IPS-11a (cell line): ENCODE data around the gene LMNA.

Experiments
- H3K4me3 ChIP-seq: one replicate; pipeline ENCODE4 v1.5.1; 2013; ENCODE audit warnings: low read depth, low read length, control low read depth

The LMNA gene

DNA sequence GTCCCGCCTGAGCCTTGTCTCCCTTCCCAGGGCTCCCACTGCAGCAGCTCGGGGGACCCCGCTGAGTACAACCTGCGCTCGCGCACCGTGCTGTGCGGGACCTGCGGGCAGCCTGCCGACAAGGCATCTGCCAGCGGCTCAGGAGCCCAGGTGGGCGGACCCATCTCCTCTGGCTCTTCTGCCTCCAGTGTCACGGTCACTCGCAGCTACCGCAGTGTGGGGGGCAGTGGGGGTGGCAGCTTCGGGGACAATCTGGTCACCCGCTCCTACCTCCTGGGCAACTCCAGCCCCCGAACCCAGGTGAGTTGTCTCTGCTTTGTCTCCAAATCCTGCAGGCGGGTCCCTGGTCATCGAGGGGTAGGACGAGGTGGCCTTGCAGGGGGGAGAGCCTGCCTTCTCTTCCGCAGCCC lies 24.0 kb downstream of the LMNA start:
- H3K4me3 ChIP-seq, result no peak overlapping the region

DNA sequence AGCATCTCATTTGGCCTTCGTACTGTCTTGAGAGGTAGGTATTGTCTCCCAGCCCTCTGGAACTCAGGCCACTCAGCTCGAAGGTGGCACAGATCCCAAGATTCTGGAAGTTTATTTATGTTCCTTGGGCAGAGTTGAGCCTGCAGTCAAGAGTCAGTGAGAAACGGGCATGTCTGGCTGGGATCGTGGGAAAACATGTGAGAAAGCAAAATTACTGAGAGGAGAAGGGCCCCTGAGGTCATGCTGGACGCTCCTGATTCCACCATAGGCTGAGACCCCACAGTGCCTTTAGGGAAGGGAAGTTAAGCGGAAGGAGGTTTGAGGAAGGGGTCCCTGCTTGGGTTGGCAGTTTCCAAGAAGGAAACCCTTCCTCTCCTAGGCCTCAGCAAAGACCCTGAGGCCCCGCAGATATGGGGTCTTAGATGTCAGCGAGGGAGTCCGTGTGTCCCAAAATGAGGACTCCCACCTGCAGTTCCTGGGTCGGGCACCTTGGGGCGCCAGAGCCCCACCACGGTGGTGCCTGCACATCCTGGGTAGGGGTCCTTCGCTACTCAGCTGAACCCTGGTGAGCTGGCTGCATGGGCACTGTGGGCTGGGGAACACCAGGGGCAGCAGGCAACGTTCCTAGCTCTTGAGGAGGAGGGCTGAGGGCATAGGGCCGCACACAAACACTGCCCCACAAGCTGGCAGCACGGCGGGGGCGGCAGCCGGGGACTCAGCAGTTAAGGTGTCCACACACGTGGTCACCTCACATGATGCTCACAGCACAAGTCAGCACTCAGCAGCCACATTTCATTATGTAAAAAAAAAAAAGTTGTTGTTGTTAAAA lies 26.6 kb downstream of the LMNA start:
- H3K4me3 ChIP-seq, result no peak overlapping the region

DNA sequence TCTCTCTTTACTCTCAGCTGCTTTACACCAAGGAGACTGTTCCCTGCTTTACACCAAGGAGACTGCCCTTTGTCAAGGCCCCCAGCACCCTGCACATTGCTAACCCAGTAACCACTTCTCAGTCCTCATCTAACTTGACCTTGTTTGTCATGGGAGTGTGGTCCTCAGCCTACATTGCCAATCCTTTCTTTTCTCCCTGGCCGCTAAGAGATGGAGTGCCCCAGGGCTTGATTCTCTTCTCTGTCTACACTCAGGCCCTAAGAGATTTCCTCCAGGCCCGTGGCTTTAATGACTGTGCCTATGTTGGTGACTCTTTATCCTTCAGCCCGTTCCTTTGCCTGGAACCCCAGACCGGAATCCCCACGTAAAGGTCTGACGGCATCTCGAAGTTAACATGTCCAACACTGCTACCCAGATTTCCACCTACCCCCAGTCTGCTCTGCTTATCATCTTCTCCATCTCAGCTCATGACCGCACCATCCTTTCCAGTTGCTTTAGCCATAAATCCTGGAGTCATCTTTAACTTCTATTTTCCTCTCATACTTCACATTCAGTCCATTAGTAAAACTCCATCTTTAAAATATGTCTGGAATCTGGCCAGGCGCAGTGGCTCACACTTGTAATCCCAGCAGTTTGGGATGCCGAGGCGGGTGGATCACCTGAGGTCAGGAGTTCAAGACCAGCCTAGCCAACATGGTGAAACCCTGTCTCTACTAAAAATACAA lies 29.4 kb downstream of the LMNA start:
- H3K4me3 ChIP-seq, result no peak overlapping the region

DNA sequence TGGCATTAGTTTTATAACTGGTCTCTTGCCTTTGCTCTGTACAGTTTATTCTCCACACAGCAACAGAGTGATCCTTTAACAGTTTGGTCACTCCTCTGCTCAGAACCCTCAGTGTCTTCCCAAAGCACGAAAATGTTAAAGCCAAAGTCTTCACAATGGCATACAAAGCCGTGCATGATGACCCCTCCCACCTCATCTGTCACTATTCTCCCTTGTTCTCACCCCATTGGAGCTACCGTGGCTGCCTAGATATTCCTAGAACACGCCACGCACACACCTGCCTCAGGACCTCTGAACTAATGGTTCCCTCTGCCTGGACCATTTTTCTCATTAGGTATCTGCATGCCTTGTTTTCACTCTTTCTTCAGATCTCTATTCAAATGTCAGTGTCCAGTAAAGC lies 30.2 kb downstream of the LMNA start:
- no peak overlapping the region for H3K4me3 ChIP-seq

DNA sequence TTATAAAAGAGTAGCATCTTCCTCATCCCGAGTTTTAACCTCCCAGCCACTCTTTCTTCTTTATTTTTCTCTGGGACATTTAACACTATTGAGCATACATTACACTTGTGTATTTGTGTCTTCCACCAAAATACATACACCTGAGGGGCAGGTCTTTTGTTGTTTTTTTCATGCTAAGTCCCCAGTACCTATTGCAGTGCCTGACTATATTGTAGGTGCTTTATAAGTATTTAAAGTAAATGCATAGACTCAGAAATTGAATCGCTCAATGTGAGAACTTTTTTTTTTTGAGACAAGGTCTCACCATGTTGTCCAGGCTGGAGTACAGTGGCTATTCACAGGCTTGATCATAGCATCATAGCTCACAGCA lies 31.1 kb downstream of the LMNA start:
- H3K4me3 ChIP-seq, result no peak overlapping the region

DNA sequence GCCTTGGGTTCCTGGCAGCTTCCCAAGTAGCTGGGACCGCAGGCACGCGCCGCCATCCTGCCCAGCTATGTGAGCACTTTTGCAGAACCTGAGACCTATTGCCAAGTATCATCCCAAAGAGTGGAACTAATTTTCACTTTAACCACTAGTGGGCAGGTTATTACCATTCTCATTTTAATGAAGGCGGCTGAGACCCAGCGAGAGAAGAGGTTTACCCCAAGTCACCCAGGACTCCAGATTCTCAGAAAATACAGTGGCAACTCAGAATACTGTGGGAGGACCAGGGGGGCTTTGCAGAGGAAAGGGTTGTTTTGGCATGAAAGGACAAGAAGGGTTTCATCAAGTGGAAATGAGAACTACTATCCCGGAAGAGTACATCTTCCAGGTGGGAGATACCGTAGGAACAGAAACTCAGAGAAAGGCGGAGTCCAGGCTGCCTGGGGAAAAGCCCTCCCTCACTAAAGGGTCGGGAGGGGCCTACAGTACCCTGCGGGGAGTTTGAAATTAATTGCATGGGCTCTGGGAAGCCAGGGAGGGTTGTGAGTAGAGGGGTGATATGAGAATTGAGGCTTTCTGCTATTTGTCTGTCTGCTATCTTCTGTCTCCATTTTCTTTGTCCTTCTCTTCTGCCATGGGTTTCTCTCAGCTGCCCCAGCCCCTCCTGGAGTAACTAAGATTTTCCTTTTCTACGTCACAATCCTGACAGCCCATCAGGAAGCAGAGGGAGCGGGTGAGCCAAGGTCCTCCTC lies 31.7 kb downstream of the LMNA start:
- no peak overlapping the region for H3K4me3 ChIP-seq

DNA sequence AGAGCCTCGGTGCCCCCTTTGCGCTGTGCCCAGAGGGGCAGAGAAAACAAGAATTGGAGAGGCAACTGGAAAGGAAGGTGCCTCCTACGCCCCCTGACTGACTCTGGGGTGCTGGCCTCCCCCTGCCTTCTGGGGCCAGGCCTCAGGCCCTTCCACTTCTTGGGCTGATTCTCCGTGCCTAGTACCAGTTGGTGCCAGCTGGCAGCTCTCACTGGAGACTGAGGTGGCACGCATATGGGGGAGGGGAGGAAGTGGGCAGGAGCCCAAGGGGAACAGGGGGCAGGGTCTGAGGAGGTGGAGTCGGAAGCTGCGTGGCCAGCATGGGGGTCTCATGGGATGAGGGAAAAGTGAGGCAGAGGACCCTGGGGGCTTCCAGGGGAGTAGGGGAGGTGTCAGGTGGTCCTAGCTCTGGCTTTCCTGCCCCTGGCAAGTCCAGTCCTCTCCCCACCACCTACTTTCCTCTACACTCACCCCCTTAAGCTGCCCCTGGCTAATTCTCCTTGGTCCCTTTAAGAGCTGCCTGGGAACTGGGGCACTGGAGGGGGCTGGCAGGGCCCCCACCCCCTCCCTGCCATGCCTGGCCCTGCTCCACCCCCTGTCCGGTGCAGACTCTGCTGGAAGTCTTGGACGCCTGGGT lies 32.4 kb downstream of the LMNA start:
- no peak overlapping the region for H3K4me3 ChIP-seq

DNA sequence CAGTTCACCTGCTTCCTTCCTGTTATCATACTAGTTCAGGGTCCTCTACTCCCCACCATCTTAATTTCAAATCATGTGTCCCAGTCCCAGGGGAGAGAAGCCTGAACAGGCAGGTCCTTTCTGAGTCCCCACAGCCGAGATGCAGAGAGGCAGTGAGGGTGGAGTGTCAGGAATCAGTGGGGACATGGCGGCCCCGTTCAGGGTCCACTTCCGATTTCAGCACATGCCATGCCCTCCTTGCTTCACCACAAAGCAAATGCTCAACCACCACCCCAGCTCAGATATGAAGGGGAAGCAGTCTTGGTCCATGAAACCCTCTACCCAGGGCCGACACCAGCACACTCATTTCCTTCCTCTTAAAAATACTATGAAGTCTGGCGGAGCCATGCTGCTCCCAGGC lies 33.7 kb downstream of the LMNA start:
- no peak overlapping the region for H3K4me3 ChIP-seq

DNA sequence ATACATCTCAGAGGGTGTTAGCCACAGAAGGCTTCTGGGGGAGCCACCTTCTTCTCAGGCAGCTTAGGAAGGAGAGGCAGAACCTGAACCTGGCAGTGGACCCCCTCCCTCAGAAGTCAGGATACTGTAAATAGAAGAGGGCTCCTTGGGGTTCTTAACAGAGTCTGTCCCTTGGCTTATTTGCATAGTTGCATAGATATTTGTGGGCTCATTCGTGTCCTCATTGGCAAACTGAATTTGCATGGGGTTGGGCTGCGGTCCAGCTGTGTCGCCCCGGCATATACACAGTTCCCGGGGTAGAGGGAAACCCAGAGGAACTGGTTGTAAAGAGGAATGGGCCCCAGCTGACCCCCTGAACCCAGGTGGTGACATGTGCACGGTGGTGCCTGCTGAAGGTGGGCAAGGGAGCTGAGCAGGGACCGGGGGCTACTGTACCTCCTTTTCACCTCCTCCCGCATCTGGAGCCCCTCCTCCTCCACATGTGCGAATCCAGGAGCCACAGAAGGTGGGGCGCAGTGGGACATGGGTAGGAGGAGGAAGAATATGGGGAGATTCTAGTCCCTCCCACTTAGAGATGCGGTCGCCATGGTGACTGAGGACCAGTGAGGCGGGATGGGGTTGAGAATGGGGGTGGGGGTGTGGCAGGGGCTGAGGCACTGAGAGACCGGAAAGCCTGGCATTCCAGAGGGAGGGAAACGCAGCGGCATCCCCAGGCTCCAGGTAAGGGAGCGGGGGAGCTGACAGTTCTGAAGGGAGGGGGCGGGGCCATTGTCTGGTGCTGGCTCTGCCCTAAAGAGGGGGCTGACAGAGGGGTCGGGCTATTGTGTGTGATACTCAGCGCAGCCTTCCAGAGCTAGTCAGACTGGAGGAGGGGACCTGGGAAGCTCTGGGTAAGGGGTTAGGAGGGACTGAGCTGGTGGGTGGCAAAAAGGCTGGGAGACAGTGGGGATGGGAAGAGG lies 35.1 kb downstream of the LMNA start:
- H3K4me3 ChIP-seq, result peak overlapping the region; percentile 6

DNA sequence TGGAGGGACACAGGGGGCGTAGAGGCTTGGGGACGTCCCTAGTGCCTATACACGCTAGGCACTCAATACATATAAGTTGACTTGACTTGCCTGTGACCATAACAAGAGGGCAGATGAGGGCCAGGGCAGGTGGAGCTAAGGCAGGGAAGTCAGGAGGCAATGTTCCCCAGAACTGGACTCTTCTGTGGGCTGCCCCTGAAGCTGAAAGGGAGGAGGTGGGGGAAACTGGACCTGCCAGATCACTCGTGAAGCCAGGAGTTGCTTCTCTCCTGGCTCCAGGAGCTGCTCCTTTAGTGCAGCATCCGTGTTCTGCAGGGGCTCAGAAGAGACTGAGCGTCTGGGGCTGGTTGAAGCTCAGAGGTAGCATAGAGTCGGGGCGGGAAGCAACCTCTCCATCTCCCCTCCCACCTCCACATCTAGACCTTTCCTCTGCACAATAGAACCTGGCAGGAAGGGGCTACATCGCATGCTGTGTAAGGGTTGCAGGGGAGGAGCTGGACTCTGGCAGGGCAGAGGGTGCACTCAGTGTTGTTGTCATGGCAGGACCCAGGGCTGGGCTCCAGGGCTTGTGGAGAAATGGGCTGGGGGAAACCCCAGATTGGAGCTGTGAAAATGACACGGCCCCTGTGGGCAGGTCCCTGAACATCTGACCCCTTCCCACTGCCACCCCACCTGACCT lies 36.0 kb downstream of the LMNA start:
- peak overlapping the region; percentile 6 for H3K4me3 ChIP-seq

DNA sequence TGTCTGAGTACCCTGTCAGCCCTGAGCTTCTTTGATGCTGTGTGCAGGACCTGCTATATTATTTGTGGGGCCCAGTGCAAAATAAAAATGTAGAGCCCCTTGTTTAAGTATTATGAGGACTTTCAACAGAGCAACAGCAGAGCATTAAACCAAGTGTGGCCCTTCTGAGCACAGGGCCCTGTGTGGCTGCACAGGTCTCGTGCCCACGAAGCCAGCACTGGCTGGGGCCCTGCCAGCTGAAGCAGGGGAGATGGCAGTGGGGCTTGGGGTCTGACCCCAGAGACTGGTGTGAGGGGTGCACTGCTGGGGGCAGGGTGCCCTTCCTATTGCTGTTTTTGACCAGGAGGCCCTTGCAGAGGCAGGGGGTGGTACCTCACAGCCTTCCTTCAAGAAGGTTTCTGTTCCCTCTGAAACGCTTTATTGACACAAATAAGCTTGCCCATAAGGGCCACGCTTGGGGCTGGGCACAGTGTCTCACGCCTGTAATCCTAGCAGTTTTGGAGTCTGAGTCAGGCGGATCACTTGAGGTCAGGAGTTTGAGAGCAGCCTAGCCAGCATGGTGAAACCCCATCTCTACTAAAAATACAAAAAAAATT lies 36.7 kb downstream of the LMNA start:
- H3K4me3 ChIP-seq, result no peak overlapping the region

DNA sequence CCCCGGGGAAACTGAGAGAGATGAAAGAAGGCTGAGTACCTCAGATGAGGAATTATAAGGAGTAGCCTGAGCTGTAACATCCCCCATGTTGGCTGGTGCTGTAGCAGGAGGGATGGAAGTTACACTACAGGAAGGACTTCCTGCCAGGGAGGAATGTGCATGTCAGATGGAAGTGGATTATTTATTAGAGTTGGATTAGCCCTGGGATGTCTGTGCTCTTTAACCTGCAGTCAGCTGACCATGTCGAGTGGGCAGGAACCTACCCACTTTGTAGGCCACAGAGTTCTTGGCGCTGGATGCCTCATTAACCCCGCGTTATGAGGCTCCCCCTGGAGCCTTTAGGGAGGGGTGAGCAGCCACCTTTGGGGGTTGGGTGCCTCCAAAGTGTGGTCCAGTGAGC lies 38.1 kb downstream of the LMNA start:
- no peak overlapping the region for H3K4me3 ChIP-seq

DNA sequence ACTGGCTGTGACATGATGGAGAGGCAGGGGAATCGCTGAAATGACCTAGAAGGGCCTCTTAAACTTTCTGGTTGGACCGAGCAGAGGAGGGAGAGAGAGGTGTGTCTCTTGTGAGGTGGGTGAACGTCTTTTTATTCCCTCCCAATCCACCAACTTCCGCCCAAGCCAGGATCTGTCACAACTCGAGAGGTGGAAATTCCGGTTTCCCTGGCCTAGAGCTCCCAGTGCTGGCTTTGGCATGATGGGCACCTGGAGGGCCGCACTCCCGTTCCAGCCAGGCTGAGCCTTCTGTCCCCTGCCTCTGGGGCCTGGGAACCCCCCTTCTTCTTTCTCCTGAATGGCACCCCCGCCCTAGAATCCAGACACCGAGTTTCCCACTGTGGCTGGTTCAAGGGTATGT lies 38.9 kb downstream of the LMNA start, which contains the start of gene SEMA4A:
SEMA4A (plus strand) TSS at position 224 of the 400 bp plus-strand sequence. CDS start 994 bp downstream, outside the sequence.
- no peak within 1 kb of the TSS for H3K4me3 ChIP-seq

DNA sequence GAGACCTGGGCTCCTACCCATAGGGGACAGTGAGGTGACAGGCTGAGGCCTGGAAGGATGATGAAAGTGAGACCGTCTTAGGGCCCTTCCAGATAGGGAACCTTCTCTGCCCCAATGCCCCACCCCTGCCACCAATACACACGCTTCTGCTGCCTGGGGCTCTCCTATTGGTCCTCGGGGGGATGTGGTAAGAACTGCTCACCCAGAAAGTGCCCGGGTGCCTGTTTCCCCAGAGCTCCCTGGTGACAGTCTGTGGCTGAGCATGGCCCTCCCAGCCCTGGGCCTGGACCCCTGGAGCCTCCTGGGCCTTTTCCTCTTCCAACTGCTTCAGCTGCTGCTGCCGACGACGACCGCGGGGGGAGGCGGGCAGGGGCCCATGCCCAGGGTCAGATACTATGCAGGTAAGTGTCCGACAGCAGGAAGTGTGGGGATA lies 39.8 kb downstream of the LMNA start:
- no peak overlapping the region for H3K4me3 ChIP-seq

DNA sequence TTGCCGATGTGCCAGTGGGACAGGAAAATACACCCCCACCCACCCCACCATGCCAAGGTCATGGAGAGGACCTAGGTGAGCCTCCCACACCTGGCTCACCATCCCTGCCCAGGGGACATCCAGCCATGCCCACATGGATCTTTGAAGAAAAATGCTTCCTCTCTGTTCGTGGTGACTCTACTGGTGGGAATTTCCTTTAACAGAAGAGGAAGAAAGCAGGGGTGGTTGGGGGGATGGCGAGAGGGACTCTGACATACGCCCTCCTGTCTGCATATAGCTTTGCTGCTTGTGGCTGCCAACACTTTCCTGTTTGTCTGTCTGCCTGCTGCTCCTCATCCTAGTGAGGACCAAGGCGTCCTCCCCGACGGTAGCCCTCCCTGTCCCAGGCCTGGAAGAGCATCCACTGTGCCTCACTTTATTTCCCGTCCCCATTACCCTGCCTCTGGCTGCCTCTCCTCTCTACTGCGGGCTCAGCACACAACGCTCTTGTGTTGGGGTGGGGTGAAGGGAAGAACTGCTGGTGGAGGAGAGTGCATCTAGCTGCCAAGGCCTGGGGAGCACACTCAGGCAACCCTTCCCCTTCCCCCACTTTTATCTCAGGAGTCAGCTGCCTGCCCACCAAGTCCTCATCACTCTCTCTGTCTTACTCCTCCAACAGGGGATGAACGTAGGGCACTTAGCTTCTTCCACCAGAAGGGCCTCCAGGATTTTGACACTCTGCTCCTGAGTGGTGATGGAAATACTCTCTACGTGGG lies 41.4 kb downstream of the LMNA start:
- no peak overlapping the region for H3K4me3 ChIP-seq

DNA sequence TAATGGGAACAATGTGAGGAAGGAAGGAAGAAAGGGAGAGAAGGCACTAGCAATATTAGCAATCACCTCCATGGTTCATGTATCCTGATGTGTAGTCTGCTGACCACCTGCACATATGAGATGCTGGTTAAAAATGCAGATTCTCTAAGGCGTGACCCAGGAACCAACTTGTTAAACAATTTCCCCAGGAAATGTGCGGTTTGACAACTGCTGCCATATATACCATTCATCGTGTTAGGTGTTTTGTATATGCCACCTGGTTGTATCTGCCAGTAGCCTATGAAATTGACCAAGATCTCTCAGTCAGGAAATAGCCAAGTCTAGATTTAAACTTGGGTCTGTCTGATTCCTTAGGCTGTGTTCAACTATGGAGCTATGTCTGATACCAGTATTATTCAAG lies 43.0 kb downstream of the LMNA start:
- no peak overlapping the region for H3K4me3 ChIP-seq

DNA sequence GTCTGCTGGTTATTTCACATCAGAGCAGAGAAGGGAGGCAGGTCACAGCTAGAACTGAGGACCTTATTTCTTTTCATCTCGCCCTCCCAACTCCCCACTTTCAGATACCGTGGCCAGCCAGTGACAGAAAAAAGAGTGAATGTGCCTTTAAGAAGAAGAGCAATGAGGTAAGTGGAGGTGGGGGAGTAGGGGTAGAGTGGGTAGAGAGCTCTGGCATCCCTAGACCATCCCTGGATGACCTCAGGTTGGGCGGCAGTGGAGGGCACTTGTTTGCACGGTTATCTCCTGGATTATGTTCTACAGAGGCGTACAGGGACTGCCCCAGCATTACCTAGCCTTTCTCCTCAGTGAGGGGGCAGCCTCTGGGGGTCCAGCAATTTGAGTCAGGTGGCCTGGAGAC lies 43.5 kb downstream of the LMNA start:
- no peak overlapping the region for H3K4me3 ChIP-seq

DNA sequence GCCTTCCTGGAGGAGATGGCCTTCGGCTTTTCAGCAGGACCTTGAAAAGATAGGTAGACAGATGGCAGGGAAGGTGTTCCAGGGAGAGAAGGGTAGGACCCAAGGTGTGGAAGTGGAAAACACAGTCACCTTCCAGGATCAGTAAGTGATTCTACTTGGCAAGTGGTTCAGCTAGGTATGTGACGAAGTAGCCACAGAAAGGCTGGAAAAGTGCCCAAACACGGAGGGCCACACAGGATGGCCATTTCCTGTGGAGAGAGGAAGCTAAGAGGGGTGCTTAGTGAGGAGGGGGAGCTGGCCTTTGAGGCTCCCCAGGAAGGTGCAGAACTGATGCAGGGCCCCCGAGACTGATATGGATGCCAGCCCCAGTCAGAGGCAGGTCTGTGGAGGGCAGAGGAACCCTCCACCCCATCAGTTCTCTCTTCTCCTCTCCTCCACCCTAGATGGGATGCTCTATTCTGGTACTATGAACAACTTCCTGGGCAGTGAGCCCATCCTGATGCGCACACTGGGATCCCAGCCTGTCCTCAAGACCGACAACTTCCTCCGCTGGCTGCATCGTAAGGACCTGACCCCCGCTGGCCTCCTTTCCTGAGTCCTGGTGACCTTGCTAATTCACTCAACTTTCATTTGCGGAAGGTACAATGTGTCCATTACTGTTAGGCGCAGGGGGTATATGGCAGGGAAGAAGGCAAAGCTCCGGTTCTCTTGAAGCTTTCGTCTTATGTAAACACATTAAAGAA lies 45.7 kb downstream of the LMNA start:
- H3K4me3 ChIP-seq, result no peak overlapping the region
